Stimulated activated CD4-positive, alpha-beta T cell treated with anti-CD3 and anti-CD28 coated beads, Interleukin-15, amount 100 ng/mL, for 48 hours (primary cell): ENCODE data around the gene SIGLEC5.
A peak's percentile ranks its signal among the peaks of the same experiment; 100 is the strongest.
"Not testable (repeated sequence)": the region's sequence is repeated elsewhere in the genome, so short reads cannot be mapped to it uniquely, and the experiment has no call there.

Experiments used
- DNase-seq, 2 donors: peaks; one replicate each; pipeline ENCODE4 v3.0.0-alpha.2; 2020; ENCODE audit warnings: low read depth in 2 of 2

Gene SIGLEC5

GRCh38 chr19:51630315-51630714, at the start of gene SIGLEC5:
SIGLEC5 (minus strand) TSS chr19:51630401; CDS start chr19:51630335, 66 bp downstream.
- DNase-seq, result not testable (repeated sequence)

GRCh38 chr19:51676566-51677083, 46.4 kb upstream of the SIGLEC5 start:
- DNase-seq, result no peak

GRCh38 chr19:51675911-51676565, 45.8 kb upstream of the SIGLEC5 start:
- DNase-seq, result not testable (repeated sequence)

GRCh38 chr19:51668216-51668615, 38.0 kb upstream of the SIGLEC5 start:
- no peak for DNase-seq

- no peak for DNase-seq
Observed at GRCh38 chr19:51664997-51665396, 34.8 kb upstream of the SIGLEC5 start.

- no peak for DNase-seq
Observed at GRCh38 chr19:51664131-51664530, 33.9 kb upstream of the SIGLEC5 start.

- no peak for DNase-seq
Observed at GRCh38 chr19:51663650-51664049, 33.4 kb upstream of the SIGLEC5 start.

GRCh38 chr19:51660975-51661600, 30.9 kb upstream of the SIGLEC5 start:
- DNase-seq, result peak; percentile 45 to 70

- no peak for DNase-seq
Observed at GRCh38 chr19:51654783-51655182, 24.6 kb upstream of the SIGLEC5 start.

- DNase-seq, result no peak
Observed at GRCh38 chr19:51653162-51653561, 23.0 kb upstream of the SIGLEC5 start.

- DNase-seq, result no peak
Observed at GRCh38 chr19:51652266-51652665, 22.1 kb upstream of the SIGLEC5 start.

GRCh38 chr19:51651216-51651846, 21.1 kb upstream of the SIGLEC5 start:
- no peak for DNase-seq

- DNase-seq, result no peak
Observed at GRCh38 chr19:51647318-51647717, 17.1 kb upstream of the SIGLEC5 start.

GRCh38 chr19:51646730-51647129, 16.5 kb upstream of the SIGLEC5 start, which contains the start of gene SIGLEC14:
SIGLEC14 (minus strand) TSS chr19:51646825; CDS start chr19:51646759, 66 bp downstream.
- DNase-seq, result not testable (repeated sequence)

GRCh38 chr19:51644636-51645271, 14.6 kb upstream of the SIGLEC5 start:
- no peak for DNase-seq

GRCh38 chr19:51641648-51642047, 11.4 kb upstream of the SIGLEC5 start:
- DNase-seq, result no peak

GRCh38 chr19:51640386-51640785, 10.2 kb upstream of the SIGLEC5 start:
- DNase-seq, result no peak

GRCh38 chr19:51639916-51640315, 9.7 kb upstream of the SIGLEC5 start:
- DNase-seq, result no peak

- no peak for DNase-seq
Observed at GRCh38 chr19:51637362-51637978, 7.3 kb upstream of the SIGLEC5 start.

GRCh38 chr19:51632126-51632525, 1.9 kb upstream of the SIGLEC5 start:
- no peak for DNase-seq

- DNase-seq, result no peak
Observed at GRCh38 chr19:51628153-51628939, 1.9 kb downstream of the SIGLEC5 start.
